ENCODE data around the gene FBXO45. TPM values are rescaled to one million over a fixed set of nuclear protein-coding genes. Genes with fewer than 3 reads are reported as not detected.

FBXO45 gene
- total RNA-seq, 4 donors from 2014 or later: 7.5 to 25.7 (median 17.3) TPM

- 95% methylated on average over 5 of the region's 5 CpGs for WGBS
- no peak overlapping the region for H3K27ac ChIP-seq
- H3K36me3 ChIP-seq: peaks cover 6% of the 10 kb centered on the region
- DNase-seq (ENCODE audit: low spot score in 2 of 2): no peak
- H3K4me1 ChIP-seq: no peaks in the 10 kb centered on the region
- H3K4me3 ChIP-seq: no peak overlapping the region
- no peaks in the 10 kb centered on the region for H3K27me3 ChIP-seq
- peaks cover 6% of the 10 kb centered on the region for H3K9me3 ChIP-seq
- no peak for TF ChIP-seq EP300 (IDR thresholded peaks at IDR 0.05)
Observed at GRCh38 chr3:196552253-196552652, 16.2 kb upstream of the FBXO45 start.

DNA sequence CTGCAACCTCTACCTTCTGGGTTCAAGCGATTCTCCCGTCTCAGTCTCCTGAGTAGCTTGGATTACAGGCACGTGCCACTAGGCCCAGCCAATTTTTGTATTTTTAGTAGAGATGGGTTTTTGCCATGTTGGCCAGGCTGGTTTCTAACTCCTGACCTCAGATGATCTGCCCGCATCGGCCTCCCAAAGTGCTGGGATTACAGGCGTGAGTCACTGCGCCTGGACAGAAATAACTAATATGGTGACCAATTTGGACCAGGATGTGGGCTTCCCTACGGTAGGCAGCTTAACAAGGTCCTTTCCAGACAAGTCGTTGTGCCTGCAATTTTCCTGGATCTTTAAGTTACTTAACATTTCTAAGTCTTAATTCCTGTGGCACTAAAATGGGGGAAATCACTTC is 14.9 kb upstream of the FBXO45 start:
- H3K27ac ChIP-seq: no peak overlapping the region
- H3K27me3 ChIP-seq: no peaks in the 10 kb centered on the region
- H3K36me3 ChIP-seq: peaks cover 6% of the 10 kb centered on the region
- H3K9me3 ChIP-seq: peaks cover 6% of the 10 kb centered on the region
- no peak overlapping the region for H3K4me3 ChIP-seq
- WGBS: 88% methylated on average over 9 of the region's 9 CpGs
- no peak for DNase-seq (ENCODE audit: low spot score in 2 of 2)
- H3K4me1 ChIP-seq: no peaks in the 10 kb centered on the region
- TF ChIP-seq POLR2A (IDR thresholded peaks at IDR 0.05): no peak
- TF ChIP-seq, protein P1, sequence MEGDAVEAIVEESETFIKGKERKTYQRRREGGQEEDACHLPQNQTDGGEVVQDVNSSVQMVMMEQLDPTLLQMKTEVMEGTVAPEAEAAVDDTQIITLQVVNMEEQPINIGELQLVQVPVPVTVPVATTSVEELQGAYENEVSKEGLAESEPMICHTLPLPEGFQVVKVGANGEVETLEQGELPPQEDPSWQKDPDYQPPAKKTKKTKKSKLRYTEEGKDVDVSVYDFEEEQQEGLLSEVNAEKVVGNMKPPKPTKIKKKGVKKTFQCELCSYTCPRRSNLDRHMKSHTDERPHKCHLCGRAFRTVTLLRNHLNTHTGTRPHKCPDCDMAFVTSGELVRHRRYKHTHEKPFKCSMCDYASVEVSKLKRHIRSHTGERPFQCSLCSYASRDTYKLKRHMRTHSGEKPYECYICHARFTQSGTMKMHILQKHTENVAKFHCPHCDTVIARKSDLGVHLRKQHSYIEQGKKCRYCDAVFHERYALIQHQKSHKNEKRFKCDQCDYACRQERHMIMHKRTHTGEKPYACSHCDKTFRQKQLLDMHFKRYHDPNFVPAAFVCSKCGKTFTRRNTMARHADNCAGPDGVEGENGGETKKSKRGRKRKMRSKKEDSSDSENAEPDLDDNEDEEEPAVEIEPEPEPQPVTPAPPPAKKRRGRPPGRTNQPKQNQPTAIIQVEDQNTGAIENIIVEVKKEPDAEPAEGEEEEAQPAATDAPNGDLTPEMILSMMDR (IDR thresholded peaks at IDR 0.05): no peak
- no peak for TF ChIP-seq EP300 (IDR thresholded peaks at IDR 0.05)
- TF ChIP-seq POLR2AphosphoS5 (IDR thresholded peaks at IDR 0.05): no peak

- 78% methylated on average over 3 of the region's 3 CpGs for WGBS
- Histone ChIP-seq H3K4me1 (no peaks in the 10 kb centered on the region), H3K9me3 (peaks cover 5% of the 10 kb centered on the region), H3K36me3 (peaks cover 6% of the 10 kb centered on the region), H3K4me3 (no peak overlapping the region), H3K27me3 (no peaks in the 10 kb centered on the region), H3K27ac (no peak overlapping the region)
- TF ChIP-seq EP300 (IDR thresholded peaks at IDR 0.05) (no peak), POLR2AphosphoS5 (IDR thresholded peaks at IDR 0.05) (no peak)
- DNase-seq (ENCODE audit: low spot score in 2 of 2): no peak
Observed at GRCh38 chr3:196554205-196554604, 14.3 kb upstream of the FBXO45 start.

GRCh38 chr3:196555295-196555694 is 13.2 kb upstream of the FBXO45 start:
- H3K36me3 ChIP-seq: peaks cover 7% of the 10 kb centered on the region
- TF ChIP-seq POLR2AphosphoS5 (IDR thresholded peaks at IDR 0.05): no peak
- TF ChIP-seq POLR2A (IDR thresholded peaks at IDR 0.05): no peak
- TF ChIP-seq, protein P1 (IDR thresholded peaks at IDR 0.05): no peak
- no peak for TF ChIP-seq EP300 (IDR thresholded peaks at IDR 0.05)
- no peaks in the 10 kb centered on the region for H3K4me1 ChIP-seq
- no peak overlapping the region for H3K27ac ChIP-seq
- H3K4me3 ChIP-seq: no peak overlapping the region
- no peaks in the 10 kb centered on the region for H3K9me3 ChIP-seq
- 87% methylated on average over 3 of the region's 3 CpGs for whole genome bisulfite sequencing
- no peak for DNase-seq (ENCODE audit: low spot score in 2 of 2)
- no peaks in the 10 kb centered on the region for H3K27me3 ChIP-seq

- no peaks in the 10 kb centered on the region for H3K4me1 ChIP-seq
- 84% methylated on average over 5 of the region's 5 CpGs for WGBS
- H3K27ac ChIP-seq: no peak overlapping the region
- H3K36me3 ChIP-seq: peaks cover 17% of the 10 kb centered on the region
- H3K9me3 ChIP-seq: no peaks in the 10 kb centered on the region
- H3K4me3 ChIP-seq: no peak overlapping the region
- no peaks in the 10 kb centered on the region for H3K27me3 ChIP-seq
- no peak for DNase-seq (ENCODE audit: low spot score in 2 of 2)
- TF ChIP-seq EP300 (IDR thresholded peaks at IDR 0.05): no peak
- TF ChIP-seq POLR2A (IDR thresholded peaks at IDR 0.05): no peak
- TF ChIP-seq, protein P1 (IDR thresholded peaks at IDR 0.05): no peak
- no peak for TF ChIP-seq POLR2AphosphoS5 (IDR thresholded peaks at IDR 0.05)
Observed at GRCh38 chr3:196557236-196557635, 11.2 kb upstream of the FBXO45 start.

DNA sequence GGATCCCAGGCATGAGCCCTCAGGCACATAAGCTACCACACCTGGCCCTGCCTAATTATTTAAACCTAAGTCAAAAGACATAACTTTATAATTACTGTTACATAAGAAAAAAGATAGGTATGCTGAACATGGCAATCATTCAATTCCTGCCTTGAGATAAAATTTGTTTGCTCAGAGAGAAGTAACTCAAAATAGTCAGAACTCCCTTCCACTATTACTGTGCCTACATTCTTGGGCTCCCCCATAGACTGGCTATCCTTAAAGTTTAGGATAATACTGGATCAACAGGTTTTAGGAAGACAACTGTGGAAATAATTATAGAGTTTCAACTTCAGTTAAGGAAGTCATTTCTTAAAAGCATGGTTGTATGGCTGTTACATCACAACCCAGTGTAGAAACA is 10.0 kb upstream of the FBXO45 start:
- Histone ChIP-seq H3K9me3 (no peaks in the 10 kb centered on the region), H3K27me3 (no peaks in the 10 kb centered on the region), H3K27ac (no peak overlapping the region), H3K4me1 (no peaks in the 10 kb centered on the region), H3K4me3 (no peak overlapping the region), H3K36me3 (peaks cover 17% of the 10 kb centered on the region)
- DNase-seq (ENCODE audit: low spot score in 2 of 2): no peak
- TF ChIP-seq POLR2AphosphoS5 (IDR thresholded peaks at IDR 0.05) (no peak), POLR2A (IDR thresholded peaks at IDR 0.05) (no peak), EP300 (IDR thresholded peaks at IDR 0.05) (no peak)
- TF ChIP-seq, protein P1 (IDR thresholded peaks at IDR 0.05): no peak

All from suprapubic skin (tissue), 4 donors.